ENCODE measurements around the gene STK35. TPM values are rescaled to one million over a fixed set of nuclear protein-coding genes. Genes with fewer than 3 reads are reported as not detected.

Gene STK35
- total and polyA plus RNA-seq, 2 experiments from 2014 or later, result 14.2 to 59.7 TPM

GRCh38 chr20:2150660-2151059 lies 49.0 kb downstream of the STK35 start:
- DNase-seq (ENCODE audit: low spot score), result no peak
- 0 out of 2 replicates have a peak, but pooled peaks cover 5% of the 10 kb centered on the region for H4K20me1 ChIP-seq (replicated peaks; ENCODE audit: insufficient read depth)
- no peak overlapping the region for H3K4me3 ChIP-seq
- no peak overlapping the region; the same call in 1 of the 2 replicates for H3K27ac Mint-ChIP-seq
- no peaks in the 10 kb centered on the region for H3K9me3 Mint-ChIP-seq
- H3K9me2 ChIP-seq (ENCODE audit: insufficient read depth), result no peaks in the 10 kb centered on the region
- H3K4me1 Mint-ChIP-seq, result peaks cover 42% of the 10 kb centered on the region
- no peak overlapping the region for H3K4me3 Mint-ChIP-seq
- no peak overlapping the region for H3K27ac ChIP-seq (ENCODE audit: low read depth)
- H2AFZ ChIP-seq, result no peak overlapping the region
- no peaks in the 10 kb centered on the region for H3K79me2 ChIP-seq (replicated peaks; ENCODE audit: insufficient read depth)
- TF ChIP-seq CREB1 (CRISPR knock-in tag; IDR thresholded peaks at IDR 0.05; ENCODE audit: low read depth) (no peak), CTCF (conservative IDR thresholded peaks at IDR 0.05; ENCODE audit: low read depth in 2 of 2) (no peak), STAT1 (IDR thresholded peaks at IDR 0.05; ENCODE audit: unreplicated experiment) (no peak), ETS1 (IDR thresholded peaks at IDR 0.05) (no peak), JUNB (IDR thresholded peaks at IDR 0.05; ENCODE audit: unreplicated experiment) (no peak), EZH2 (IDR thresholded peaks at IDR 0.05; ENCODE audit: low read depth, unreplicated experiment) (no peak)
- peaks cover 9% of the 10 kb centered on the region for H3K27me3 Mint-ChIP-seq (ENCODE audit: insufficient read depth, low read depth, poor library complexity)
- H3K4me1 ChIP-seq (ENCODE audit: insufficient read depth), result peaks cover 5% of the 10 kb centered on the region; the same call in 1 of the 2 replicates
- no peaks in the 10 kb centered on the region for H3K27me3 ChIP-seq (ENCODE audit: insufficient read depth)
- ATAC-seq, result no peak
- peaks cover 3% of the 10 kb centered on the region; the same call in 2 of the 3 replicates for H3K36me3 Mint-ChIP-seq (ENCODE audit: low read depth)
- no peaks in the 10 kb centered on the region for H3K36me3 ChIP-seq (ENCODE audit: insufficient read depth)
- no peak overlapping the region for H3K4me2 ChIP-seq
- H3F3A ChIP-seq (replicated peaks; ENCODE audit: low read depth), result no peaks in the 10 kb centered on the region

- H2AFZ ChIP-seq, result no peak overlapping the region
- no peaks in the 10 kb centered on the region for H3K27me3 ChIP-seq (ENCODE audit: insufficient read depth)
- no peak overlapping the region for H3K27ac ChIP-seq (ENCODE audit: low read depth)
- H3K79me2 ChIP-seq (replicated peaks; ENCODE audit: insufficient read depth), result no peaks in the 10 kb centered on the region
- H3K9me2 ChIP-seq (ENCODE audit: insufficient read depth), result no peaks in the 10 kb centered on the region
- ATAC-seq (no peak), DNase-seq (ENCODE audit: low spot score) (no peak)
- H3K36me3 ChIP-seq (ENCODE audit: insufficient read depth), result no peaks in the 10 kb centered on the region
- 0 out of 2 replicates have a peak, but pooled peaks cover 5% of the 10 kb centered on the region for H4K20me1 ChIP-seq (replicated peaks; ENCODE audit: insufficient read depth)
- H3K4me3 ChIP-seq, result no peak overlapping the region
- peaks cover 5% of the 10 kb centered on the region; the same call in 1 of the 2 replicates for H3K4me1 ChIP-seq (ENCODE audit: insufficient read depth)
- Mint-ChIP-seq H3K4me1 (peaks cover 32% of the 10 kb centered on the region), H3K27me3 (ENCODE audit: insufficient read depth, low read depth, poor library complexity) (peaks cover 9% of the 10 kb centered on the region), H3K36me3 (ENCODE audit: low read depth) (peaks cover 3% of the 10 kb centered on the region; the same call in 1 of the 3 replicates), H3K27ac (no peak overlapping the region), H3K4me3 (no peak overlapping the region), H3K9me3 (no peaks in the 10 kb centered on the region)
- no peak overlapping the region for H3K4me2 ChIP-seq
- H3F3A ChIP-seq (replicated peaks; ENCODE audit: low read depth), result no peaks in the 10 kb centered on the region
- TF ChIP-seq EZH2phosphoT487 (IDR thresholded peaks at IDR 0.05; ENCODE audit: unreplicated experiment) (no peak), ZNF331 (CRISPR knock-in tag; IDR thresholded peaks at IDR 0.05; ENCODE audit: low read depth) (no peak), CTCF (conservative IDR thresholded peaks at IDR 0.05; ENCODE audit: low read depth in 2 of 2) (no peak), ZNF114 (CRISPR knock-in tag; IDR thresholded peaks at IDR 0.05) (no peak), STAT1 (IDR thresholded peaks at IDR 0.05; ENCODE audit: unreplicated experiment) (no peak), CREB1 (CRISPR knock-in tag; IDR thresholded peaks at IDR 0.05; ENCODE audit: low read depth) (no peak), ETS1 (IDR thresholded peaks at IDR 0.05) (no peak), JUNB (IDR thresholded peaks at IDR 0.05; ENCODE audit: unreplicated experiment) (no peak), REST (IDR thresholded peaks at IDR 0.05; ENCODE audit: unreplicated experiment) (no peak)
Measured at GRCh38 chr20:2151858-2152281, 50.2 kb downstream of the STK35 start.
